Neural progenitor cell (in vitro differentiated cells): ENCODE results near the gene C12orf75. TPM values are rescaled to one million over a fixed set of nuclear protein-coding genes. Genes with fewer than 3 reads are reported as not detected.

Source experiments
- DNase-seq: peaks from one replicate; pipeline ENCODE4 v3.0.0-alpha.2; 2016; ENCODE audit warnings: low spot score
- H2AFZ ChIP-seq: fragments of 200-600 bp; sonication (generic); replicated peaks from 2 replicates; pipeline ENCODE4 v1.6.1; 2016; ENCODE audit warnings: antibody characterized with exemption
- H3F3A ChIP-seq: fragments of 200-600 bp; sonication (generic); 2 replicates; pipeline ENCODE4 v1.6.1; 2016; ENCODE audit warnings: antibody characterized with exemption, low read depth
- H3K27ac ChIP-seq: fragments of 200-600 bp; sonication (generic); 2 replicates; pipeline ENCODE4 v1.5.1; 2016; ENCODE audit warnings: mild to moderate bottlenecking
- H3K27me3 ChIP-seq: fragments of 200-600 bp; sonication (generic); 2 replicates; pipeline ENCODE4 v1.6.1; 2016; ENCODE audit warnings: mild to moderate bottlenecking, moderate library complexity
- H3K36me3 ChIP-seq: fragments of 200-600 bp; sonication (generic); 2 replicates; pipeline ENCODE4 v1.5.1; 2016
- H3K4me1 ChIP-seq: fragments of 200-600 bp; sonication (generic); 2 replicates; pipeline ENCODE4 v1.6.1; 2016; ENCODE audit warnings: mixed run types
- H3K4me2 ChIP-seq: fragments of 200-600 bp; sonication (generic); 2 replicates; pipeline ENCODE4 v1.6.1; 2016
- H3K4me3 ChIP-seq: fragments of 200-600 bp; sonication (generic); 2 replicates; pipeline ENCODE4 v1.5.1; 2016
- H3K79me2 ChIP-seq: fragments of 200-600 bp; sonication (generic); 2 replicates; pipeline ENCODE4 v1.6.1; 2016; ENCODE audit warnings: low read depth
- H3K9ac ChIP-seq: fragments of 200-600 bp; sonication (generic); 2 replicates; pipeline ENCODE4 v1.6.1; 2016
- H3K9me3 ChIP-seq: fragments of 200-600 bp; sonication (generic); 2 replicates; pipeline ENCODE4 v1.5.1; 2016; ENCODE audit warnings: low read depth
- H4K20me1 ChIP-seq: fragments of 200-600 bp; sonication (generic); 2 replicates; pipeline ENCODE4 v1.6.1; 2016; ENCODE audit warnings: low read depth
- H3K27ac Mint-ChIP-seq: 3 replicates; pipeline ENCODE4 v1.8.0; 2021; ENCODE audit warnings: mixed read lengths
- H3K27me3 Mint-ChIP-seq: 2 replicates; pipeline ENCODE4 v1.8.0; 2022; ENCODE audit warnings: low read depth, mild to moderate bottlenecking, inconsistent platforms, moderate library complexity, mixed read lengths; ENCODE audit not compliant: insufficient read depth
- H3K36me3 Mint-ChIP-seq: 3 replicates; pipeline ENCODE4 v1.8.0; 2021; ENCODE audit warnings: mixed read lengths
- H3K4me1 Mint-ChIP-seq: 3 replicates; pipeline ENCODE4 v1.8.0; 2021; ENCODE audit warnings: mixed read lengths
- H3K4me3 Mint-ChIP-seq: 3 replicates; pipeline ENCODE4 v1.8.0; 2021; ENCODE audit warnings: mild to moderate bottlenecking, moderate library complexity, mixed read lengths
- H3K9me3 Mint-ChIP-seq: 3 replicates; pipeline ENCODE4 v1.8.0; 2020; ENCODE audit warnings: mixed read lengths
- EZH2 ChIP-seq: fragments of 200-600 bp; sonication (generic); IDR thresholded peaks from 2 replicates; pipeline ENCODE4 v1.6.1; 2017; ENCODE audit warnings: antibody characterized with exemption, mild to moderate bottlenecking, moderate library complexity
- EZH2phosphoT487 ChIP-seq: fragments of 200-600 bp; sonication (generic); IDR thresholded peaks from 2 replicates; pipeline ENCODE4 v1.6.1; 2017; ENCODE audit warnings: antibody characterized with exemption
- total RNA-seq: library from RNA; depleted of rRNA; stranded (reverse); fragments of >200 nt; gene quantifications from 2 replicates; pipeline ENCODE4 v1.2.3, GENCODE V29; 2015; ENCODE audit warnings: low replicate concordance
- TF ChIP-seq, protein P1 (sequence below): fragments of 200-600 bp; sonication (generic); IDR thresholded peaks from 2 replicates; pipeline ENCODE4 v1.5.1; 2017; ENCODE audit warnings: antibody characterized with exemption, mild to moderate bottlenecking

The C12orf75 gene
- total RNA-seq, 1 donor from 2014 or later, result 59.9 TPM

DNA sequence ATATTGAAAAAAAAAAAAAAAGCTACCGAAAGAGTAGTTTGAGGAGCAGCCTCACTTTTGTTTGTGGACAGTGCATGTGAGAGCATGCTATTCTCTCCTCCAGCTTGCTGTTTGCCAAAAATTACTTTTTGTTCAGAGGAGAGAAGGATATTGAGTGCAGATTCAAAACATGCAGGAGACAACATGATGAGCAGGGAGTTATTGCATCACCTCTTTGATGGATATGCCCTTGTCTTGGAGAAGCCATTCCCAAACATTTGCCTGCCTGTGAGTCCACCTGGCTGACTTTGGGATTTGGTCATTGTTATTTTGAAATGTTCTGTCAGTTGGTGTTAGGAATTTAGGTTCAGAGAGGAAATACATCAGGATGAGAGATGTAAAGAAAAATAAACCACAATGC, 2.4 kb downstream of the C12orf75 start:
- no peaks in the 10 kb centered on the region for H3F3A ChIP-seq
- Mint-ChIP-seq H3K9me3 (no peaks in the 10 kb centered on the region), H3K36me3 (peaks cover 8% of the 10 kb centered on the region), H3K4me3 (no peak overlapping the region), H3K27me3 (no peaks in the 10 kb centered on the region), H3K27ac (no peak overlapping the region), H3K4me1 (peaks cover 33% of the 10 kb centered on the region)
- no peak overlapping the region for H3K27ac ChIP-seq
- H3K9ac ChIP-seq, result no peak overlapping the region
- peaks cover 22% of the 10 kb centered on the region for H3K79me2 ChIP-seq
- peaks cover 10% of the 10 kb centered on the region for H3K4me1 ChIP-seq
- no peak for DNase-seq
- H3K4me3 ChIP-seq, result no peak overlapping the region
- H3K9me3 ChIP-seq, result no peaks in the 10 kb centered on the region
- H3K4me2 ChIP-seq, result no peak overlapping the region
- H3K27me3 ChIP-seq, result peaks cover 47% of the 10 kb centered on the region
- no peaks in the 10 kb centered on the region for H3K36me3 ChIP-seq
- TF ChIP-seq EZH2 (no peak), EZH2phosphoT487 (no peak)
- TF ChIP-seq, protein P1, sequence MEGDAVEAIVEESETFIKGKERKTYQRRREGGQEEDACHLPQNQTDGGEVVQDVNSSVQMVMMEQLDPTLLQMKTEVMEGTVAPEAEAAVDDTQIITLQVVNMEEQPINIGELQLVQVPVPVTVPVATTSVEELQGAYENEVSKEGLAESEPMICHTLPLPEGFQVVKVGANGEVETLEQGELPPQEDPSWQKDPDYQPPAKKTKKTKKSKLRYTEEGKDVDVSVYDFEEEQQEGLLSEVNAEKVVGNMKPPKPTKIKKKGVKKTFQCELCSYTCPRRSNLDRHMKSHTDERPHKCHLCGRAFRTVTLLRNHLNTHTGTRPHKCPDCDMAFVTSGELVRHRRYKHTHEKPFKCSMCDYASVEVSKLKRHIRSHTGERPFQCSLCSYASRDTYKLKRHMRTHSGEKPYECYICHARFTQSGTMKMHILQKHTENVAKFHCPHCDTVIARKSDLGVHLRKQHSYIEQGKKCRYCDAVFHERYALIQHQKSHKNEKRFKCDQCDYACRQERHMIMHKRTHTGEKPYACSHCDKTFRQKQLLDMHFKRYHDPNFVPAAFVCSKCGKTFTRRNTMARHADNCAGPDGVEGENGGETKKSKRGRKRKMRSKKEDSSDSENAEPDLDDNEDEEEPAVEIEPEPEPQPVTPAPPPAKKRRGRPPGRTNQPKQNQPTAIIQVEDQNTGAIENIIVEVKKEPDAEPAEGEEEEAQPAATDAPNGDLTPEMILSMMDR, result no peak
- H4K20me1 ChIP-seq, result peaks cover 12% of the 10 kb centered on the region
- H2AFZ ChIP-seq, result no peak overlapping the region

- Histone ChIP-seq H3K9ac (no peak overlapping the region), H2AFZ (no peak overlapping the region), H4K20me1 (peaks cover 12% of the 10 kb centered on the region), H3K4me2 (no peak overlapping the region), H3K4me1 (peaks cover 10% of the 10 kb centered on the region), H3K4me3 (no peak overlapping the region), H3K36me3 (no peaks in the 10 kb centered on the region), H3K9me3 (no peaks in the 10 kb centered on the region), H3K27ac (no peak overlapping the region), H3F3A (no peaks in the 10 kb centered on the region), H3K27me3 (peaks cover 37% of the 10 kb centered on the region), H3K79me2 (peaks cover 22% of the 10 kb centered on the region)
- Mint-ChIP-seq H3K4me1 (peaks cover 33% of the 10 kb centered on the region), H3K4me3 (no peak overlapping the region), H3K27me3 (no peaks in the 10 kb centered on the region), H3K9me3 (no peaks in the 10 kb centered on the region), H3K27ac (no peak overlapping the region), H3K36me3 (peaks cover 10% of the 10 kb centered on the region)
- no peak for DNase-seq
- TF ChIP-seq, protein P1, result no peak
- TF ChIP-seq EZH2phosphoT487 (no peak), EZH2 (no peak)
Observed at GRCh38 chr12:105334001-105334400, 3.5 kb downstream of the C12orf75 start.

DNA sequence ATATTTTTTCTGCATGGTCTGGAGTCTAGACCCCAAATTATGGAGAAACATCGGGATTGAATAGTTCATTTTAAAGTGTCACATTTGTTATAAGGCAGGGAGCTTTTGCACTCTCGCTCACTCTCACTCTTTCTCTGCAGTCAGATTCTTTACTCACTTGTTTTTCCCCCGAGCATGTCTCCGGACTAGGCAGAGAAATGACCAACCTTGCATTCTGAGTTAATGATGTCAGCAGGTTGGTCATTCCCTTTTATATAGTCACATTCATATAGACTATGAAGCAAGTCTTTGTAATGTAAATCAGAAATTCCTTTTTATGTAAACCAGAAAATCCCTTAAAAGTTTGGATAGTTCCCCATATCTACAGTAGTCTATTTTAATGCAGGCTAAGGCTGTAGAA, 4.1 kb downstream of the C12orf75 start:
- H3K9ac ChIP-seq, result no peak overlapping the region
- peaks cover 22% of the 10 kb centered on the region for H3K79me2 ChIP-seq
- no peak overlapping the region for H3K27ac ChIP-seq

More for the DNA sequence above, 4.1 kb downstream of the C12orf75 start:
- H3K9me3 Mint-ChIP-seq, result no peaks in the 10 kb centered on the region
- H3K9me3 ChIP-seq, result no peaks in the 10 kb centered on the region
- no peaks in the 10 kb centered on the region for H3F3A ChIP-seq
- no peaks in the 10 kb centered on the region for H3K36me3 ChIP-seq
- TF ChIP-seq, protein P1, result no peak
- TF ChIP-seq EZH2phosphoT487, result no peak
- TF ChIP-seq EZH2, result no peak
- peaks cover 31% of the 10 kb centered on the region for H3K27me3 ChIP-seq
- no peaks in the 10 kb centered on the region for H3K27me3 Mint-ChIP-seq
- H3K4me1 ChIP-seq, result peaks cover 10% of the 10 kb centered on the region
- H3K4me3 Mint-ChIP-seq, result no peak overlapping the region
- no peak overlapping the region for H3K27ac Mint-ChIP-seq
- no peak overlapping the region for H3K4me3 ChIP-seq
- no peak overlapping the region for H2AFZ ChIP-seq
- peaks cover 33% of the 10 kb centered on the region for H3K4me1 Mint-ChIP-seq
- H4K20me1 ChIP-seq, result peaks cover 12% of the 10 kb centered on the region
- DNase-seq, result no peak
- peaks cover 10% of the 10 kb centered on the region for H3K36me3 Mint-ChIP-seq
- H3K4me2 ChIP-seq, result no peak overlapping the region
